Measurements from ENCODE around the gene MIXL1. TPM values are rescaled to one million over a fixed set of nuclear protein-coding genes. Genes with fewer than 3 reads are reported as not detected.

The MIXL1 gene
- total RNA-seq, 6 donors from 2014 or later = 0.20 TPM; not detected in 5

DNA sequence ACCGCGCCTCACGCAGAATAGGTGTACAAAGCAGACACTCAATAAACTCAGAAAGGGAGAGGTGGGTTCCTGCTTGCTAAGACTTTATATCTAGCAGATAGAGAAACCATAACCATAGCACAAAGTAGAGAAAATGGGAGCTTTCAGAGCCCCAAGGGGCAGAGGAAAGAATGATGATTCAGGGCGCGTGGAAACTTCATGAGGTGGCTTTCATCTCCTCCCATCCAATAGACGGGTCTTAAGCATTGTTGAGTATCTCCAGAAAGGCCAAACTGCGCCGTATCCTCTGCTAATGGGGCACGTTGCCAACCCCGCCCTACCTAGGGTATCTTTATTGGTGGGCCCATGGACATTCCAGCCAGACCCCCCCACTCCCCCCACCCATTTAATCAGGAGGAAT is 778 bp upstream of the MIXL1 start:
- H3K27me3 ChIP-seq = peaks cover 0 to 14% (median 7%) of the 10 kb centered on the region in 4 donors
- no peak for DNase-seq
- ATAC-seq (ENCODE audit: low FRiP score in 2 of 2) = no peak
- peaks cover 11 to 14% (median 12%) of the 10 kb centered on the region in 4 donors for H3K4me1 ChIP-seq
- H3K9me3 ChIP-seq = no peaks in the 10 kb centered on the region
- TF ChIP-seq POLR2A (IDR thresholded peaks at IDR 0.05) (no peak), EP300 (IDR thresholded peaks at IDR 0.05) (no peak), POLR2AphosphoS5 (IDR thresholded peaks at IDR 0.05) (no peak), CTCF (IDR thresholded peaks at IDR 0.05) (no peak)
- 90 to 94% methylated on average over 10 of the region's 10 CpGs for WGBS, 2 donors
- H3K36me3 ChIP-seq = no peaks in the 10 kb centered on the region
- H3K4me3 ChIP-seq = no peak overlapping the region
- no peak overlapping the region for H3K27ac ChIP-seq

DNA sequence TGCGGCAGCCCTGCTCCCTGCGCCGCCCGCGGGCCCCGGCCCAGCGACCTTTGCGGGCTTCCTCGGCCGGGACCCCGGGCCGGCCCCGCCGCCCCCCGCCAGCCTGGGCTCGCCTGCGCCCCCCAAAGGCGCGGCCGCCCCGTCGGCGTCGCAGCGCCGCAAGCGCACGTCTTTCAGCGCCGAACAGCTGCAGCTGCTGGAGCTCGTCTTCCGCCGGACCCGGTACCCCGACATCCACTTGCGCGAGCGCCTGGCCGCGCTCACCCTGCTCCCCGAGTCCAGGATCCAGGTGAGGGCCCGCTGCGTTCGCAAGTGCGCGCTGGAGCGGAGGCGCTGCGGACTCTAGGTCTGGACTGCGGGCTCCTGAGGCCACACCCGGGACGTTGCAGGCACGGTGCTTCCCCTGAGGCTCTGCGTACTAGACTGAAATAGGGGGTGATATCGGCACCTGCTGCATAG is 351 bp downstream of the MIXL1 start:
- peak in 1 of 2 donors; percentile 87 for DNase-seq

DNA sequence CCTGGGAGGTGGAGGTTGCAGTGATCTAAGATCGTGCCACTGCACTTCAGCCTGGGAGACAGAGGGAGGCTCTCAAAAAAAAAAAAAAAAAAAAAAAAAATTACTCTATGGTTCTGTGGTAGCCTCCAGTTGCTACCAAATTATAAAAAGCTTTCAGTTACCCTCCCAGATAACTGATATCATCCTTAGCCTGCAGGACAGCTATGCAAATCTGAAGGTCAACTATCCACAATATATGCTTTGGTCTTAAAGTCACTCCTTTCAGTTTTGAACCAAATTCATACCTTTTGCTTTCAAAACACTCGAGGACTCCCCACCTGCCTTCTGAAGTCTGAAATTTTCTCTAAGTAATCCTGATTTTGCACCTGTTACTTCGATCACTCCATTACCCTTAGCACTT is 3.1 kb downstream of the MIXL1 start:
- Histone ChIP-seq H3K27ac (no peak overlapping the region), H3K27me3 (peaks cover 0 to 14% (median 7%) of the 10 kb centered on the region in 4 donors), H3K36me3 (peaks cover 0 to 7% (median 0%) of the 10 kb centered on the region in 4 donors), H3K9me3 (no peaks in the 10 kb centered on the region), H3K4me1 (peaks cover 11 to 14% (median 12%) of the 10 kb centered on the region in 4 donors), H3K4me3 (no peak overlapping the region)
- TF ChIP-seq CTCF (IDR thresholded peaks at IDR 0.05) (no peak), POLR2AphosphoS5 (IDR thresholded peaks at IDR 0.05) (no peak), POLR2A (IDR thresholded peaks at IDR 0.05) (no peak), EP300 (IDR thresholded peaks at IDR 0.05) (no peak)
- no peak for ATAC-seq (ENCODE audit: low FRiP score in 2 of 2)
- no peak for DNase-seq
- WGBS, 2 donors = 94 to 99% methylated on average over 3 of the region's 3 CpGs

More for the DNA sequence above, 351 bp downstream of the MIXL1 start:
- ATAC-seq (ENCODE audit: low FRiP score in 2 of 2) = peak in 1 of 2 donors; percentile 10
- Histone ChIP-seq H3K27ac (no peak overlapping the region), H3K4me1 (peaks cover 11 to 14% (median 12%) of the 10 kb centered on the region in 4 donors), H3K4me3 (peak overlapping the region in 3 of 4 donors; percentile 38 to 55 (median 52)), H3K27me3 (peaks cover 0 to 14% (median 7%) of the 10 kb centered on the region in 4 donors), H3K9me3 (no peaks in the 10 kb centered on the region), H3K36me3 (no peaks in the 10 kb centered on the region)
- WGBS, 2 donors = 0 to 8% methylated on average over 1 to 5 of the region's 55 CpGs
- TF ChIP-seq POLR2A (IDR thresholded peaks at IDR 0.05) = no peak
- no peak for TF ChIP-seq CTCF (IDR thresholded peaks at IDR 0.05)
- TF ChIP-seq POLR2AphosphoS5 (IDR thresholded peaks at IDR 0.05) = no peak

- WGBS, 2 donors = 86% methylated on average over 6 of the region's 6 CpGs
- no peaks in the 10 kb centered on the region for H3K9me3 ChIP-seq
- H3K27me3 ChIP-seq = no peaks in the 10 kb centered on the region
- ATAC-seq (ENCODE audit: low FRiP score in 2 of 2) = no peak
- H3K36me3 ChIP-seq = peaks cover 0 to 10% (median 2%) of the 10 kb centered on the region in 4 donors
- no peaks in the 10 kb centered on the region for H3K4me1 ChIP-seq
- H3K27ac ChIP-seq = no peak overlapping the region
- no peak overlapping the region for H3K4me3 ChIP-seq
- TF ChIP-seq POLR2A (IDR thresholded peaks at IDR 0.05) (no peak), CTCF (IDR thresholded peaks at IDR 0.05) (no peak), EP300 (IDR thresholded peaks at IDR 0.05) (no peak), POLR2AphosphoS5 (IDR thresholded peaks at IDR 0.05) (no peak)
- DNase-seq = no peak
These were observed 9.8 kb downstream of the MIXL1 start for GRCh38 chr1:226233293-226233692.

GRCh38 chr1:226233806-226234205 is 10.3 kb downstream of the MIXL1 start:
- Histone ChIP-seq H3K9me3 (no peaks in the 10 kb centered on the region), H3K36me3 (peaks cover 0 to 14% (median 3%) of the 10 kb centered on the region in 4 donors), H3K27ac (no peak overlapping the region), H3K4me1 (no peaks in the 10 kb centered on the region), H3K27me3 (no peaks in the 10 kb centered on the region), H3K4me3 (no peak overlapping the region)
- no peak for DNase-seq
- 82 to 88% methylated on average over 3 of the region's 3 CpGs for WGBS, 2 donors
- ATAC-seq (ENCODE audit: low FRiP score in 2 of 2) = no peak
- TF ChIP-seq EP300 (IDR thresholded peaks at IDR 0.05) (no peak), POLR2AphosphoS5 (IDR thresholded peaks at IDR 0.05) (no peak), CTCF (IDR thresholded peaks at IDR 0.05) (no peak), POLR2A (IDR thresholded peaks at IDR 0.05) (no peak)

Measured in upper lobe of left lung (tissue), 6 donors.